C4-2B (cell line): Measurements from ENCODE around the gene CCDC28A.

Experiments used
- ZFX ChIP-seq: fragments of 450-650 bp; IDR thresholded peaks from 2 replicates; pipeline ENCODE4 v1.6.1; 2017
- TF ChIP-seq, protein P1 (sequence below): fragments of 450-650 bp; conservative IDR thresholded peaks from 2 replicates; pipeline ENCODE4 v1.5.1; 2017; ENCODE audit warnings: mild to moderate bottlenecking

GRCh38 chr6:138806889-138807288 is 33.3 kb downstream of the CCDC28A start:
- TF ChIP-seq, protein P1, sequence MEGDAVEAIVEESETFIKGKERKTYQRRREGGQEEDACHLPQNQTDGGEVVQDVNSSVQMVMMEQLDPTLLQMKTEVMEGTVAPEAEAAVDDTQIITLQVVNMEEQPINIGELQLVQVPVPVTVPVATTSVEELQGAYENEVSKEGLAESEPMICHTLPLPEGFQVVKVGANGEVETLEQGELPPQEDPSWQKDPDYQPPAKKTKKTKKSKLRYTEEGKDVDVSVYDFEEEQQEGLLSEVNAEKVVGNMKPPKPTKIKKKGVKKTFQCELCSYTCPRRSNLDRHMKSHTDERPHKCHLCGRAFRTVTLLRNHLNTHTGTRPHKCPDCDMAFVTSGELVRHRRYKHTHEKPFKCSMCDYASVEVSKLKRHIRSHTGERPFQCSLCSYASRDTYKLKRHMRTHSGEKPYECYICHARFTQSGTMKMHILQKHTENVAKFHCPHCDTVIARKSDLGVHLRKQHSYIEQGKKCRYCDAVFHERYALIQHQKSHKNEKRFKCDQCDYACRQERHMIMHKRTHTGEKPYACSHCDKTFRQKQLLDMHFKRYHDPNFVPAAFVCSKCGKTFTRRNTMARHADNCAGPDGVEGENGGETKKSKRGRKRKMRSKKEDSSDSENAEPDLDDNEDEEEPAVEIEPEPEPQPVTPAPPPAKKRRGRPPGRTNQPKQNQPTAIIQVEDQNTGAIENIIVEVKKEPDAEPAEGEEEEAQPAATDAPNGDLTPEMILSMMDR, result no peak
- no peak for TF ChIP-seq ZFX
